Fibroblast of pulmonary artery (primary cell): Measurements from ENCODE around the gene DEPDC7.
"Not testable (repeated sequence)": the region's sequence is repeated elsewhere in the genome, so short reads cannot be mapped to it uniquely, and the experiment has no call there.

Experiments
- DNase-seq: peaks from one replicate; pipeline ENCODE4 v3.0.0-alpha.2; 2010; ENCODE audit warnings: low read depth
- H3K4me3 ChIP-seq: replicated peaks from 2 replicates; pipeline ENCODE4 v1.5.1; 2011; ENCODE audit warnings: low read depth, mild to moderate bottlenecking, control low read depth, low read length, moderate library complexity
- CTCF ChIP-seq: IDR thresholded peaks from 2 replicates; pipeline ENCODE4 v1.5.1; 2011; ENCODE audit warnings: mild to moderate bottlenecking, control low read depth, low read length, inconsistent platforms; ENCODE audit errors: missing control alignments

DEPDC7 gene

DNA sequence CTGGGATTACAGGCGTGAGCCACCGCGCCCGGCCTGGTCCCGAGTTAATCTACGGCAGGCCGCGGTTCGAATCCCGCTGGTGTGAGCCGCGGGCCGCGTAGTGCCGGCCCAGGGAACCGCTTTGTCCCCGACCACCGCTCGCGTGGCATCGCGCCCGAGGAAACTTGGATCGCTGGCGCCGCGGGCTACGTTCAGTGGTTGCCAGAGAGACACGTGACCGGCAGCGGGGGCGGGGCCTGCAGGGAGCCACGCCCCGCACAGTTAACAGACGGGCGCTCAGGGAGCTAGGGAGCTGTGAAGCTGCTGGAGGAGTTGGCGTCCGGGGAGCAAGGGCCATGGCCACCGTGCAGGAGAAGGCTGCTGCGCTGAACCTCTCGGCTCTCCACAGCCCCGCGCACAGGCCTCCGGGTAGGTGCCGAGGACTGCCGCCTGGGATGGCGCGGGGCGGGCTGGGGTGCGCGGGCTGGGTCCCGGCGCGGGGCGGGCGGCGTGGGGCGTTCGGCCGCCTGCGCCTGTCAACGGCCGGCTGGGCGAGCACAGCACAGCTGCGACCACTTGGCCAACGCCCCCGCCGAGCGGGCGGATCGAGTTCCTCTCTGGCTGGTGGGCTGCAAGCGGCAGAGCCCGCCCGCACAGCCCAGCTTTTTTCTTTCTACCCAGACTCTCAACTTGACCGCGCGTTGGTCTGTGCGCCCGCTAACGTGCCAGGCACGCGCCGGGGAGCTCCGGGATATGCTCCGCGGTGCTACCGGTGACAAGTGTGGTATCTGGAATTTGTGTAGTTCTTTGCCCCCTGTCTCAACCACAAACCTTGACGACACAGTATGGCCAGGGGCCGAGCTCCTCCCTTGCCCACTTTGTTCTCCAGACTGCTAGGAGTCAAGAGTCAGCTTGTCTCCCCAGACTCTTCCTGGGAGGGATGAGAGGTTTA is at the start of gene DEPDC7:
Gene DEPDC7 (plus strand): TSS at position 258 of the 931 bp plus-strand sequence. CDS start 78 bp downstream, at position 336.
- peak within 1 kb of the TSS; percentile 61 for H3K4me3 ChIP-seq
- TF ChIP-seq CTCF, result no peak
- peak; percentile 88 for DNase-seq

DNA sequence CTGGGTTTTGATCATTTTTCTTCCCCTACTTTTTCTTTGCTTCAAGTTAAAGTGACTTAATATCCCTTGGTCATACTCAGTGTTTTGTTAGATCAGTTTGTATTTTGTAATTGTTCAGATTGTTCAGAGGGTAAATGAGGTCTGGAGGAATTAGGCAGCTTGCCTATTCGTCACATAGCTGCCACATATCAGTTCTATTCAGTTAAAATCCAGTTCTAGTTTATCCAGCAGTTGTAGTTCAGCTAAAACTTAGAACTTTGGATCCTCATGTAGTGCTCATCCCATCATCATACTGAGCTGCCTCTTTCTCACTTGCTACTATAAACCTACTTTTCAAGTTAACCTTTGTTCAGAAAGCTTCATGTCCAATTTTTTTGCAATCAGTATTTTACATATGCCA is 47.1 kb upstream of the DEPDC7 start:
- TF ChIP-seq CTCF, result no peak
- no peak overlapping the region for H3K4me3 ChIP-seq
- no peak for DNase-seq

GRCh38 chr11:32972233-32972632 is 43.4 kb upstream of the DEPDC7 start:
- not testable (repeated sequence) for DNase-seq, H3K4me3 ChIP-seq

GRCh38 chr11:32972781-32973180 is 42.9 kb upstream of the DEPDC7 start:
- H3K4me3 ChIP-seq, result no peak overlapping the region
- no peak for DNase-seq
- no peak for TF ChIP-seq CTCF

- TF ChIP-seq CTCF, result no peak
- no peak for DNase-seq
- H3K4me3 ChIP-seq, result no peak overlapping the region
These were observed 33.1 kb upstream of the DEPDC7 start for GRCh38 chr11:32982626-32983025.

DNA sequence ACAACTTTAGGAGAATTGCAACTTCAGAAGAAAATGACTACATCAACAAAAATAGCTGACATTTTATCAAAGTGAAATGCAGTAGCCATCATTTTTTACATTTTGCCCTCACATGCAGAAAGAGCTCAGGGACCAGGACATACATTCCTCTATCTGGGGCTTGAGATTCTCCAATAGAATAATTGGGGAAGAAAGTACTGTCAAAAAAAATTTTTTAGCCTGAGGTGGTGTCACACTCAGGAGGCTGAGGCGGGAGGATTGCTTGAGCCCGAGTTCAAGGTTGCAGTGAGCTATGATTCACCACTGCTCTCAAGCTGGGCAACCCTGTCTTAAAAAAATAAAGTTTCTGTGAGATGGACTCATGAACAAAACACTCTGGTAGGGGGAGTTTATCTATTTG is 32.2 kb upstream of the DEPDC7 start:
- H3K4me3 ChIP-seq, result no peak overlapping the region
- no peak for TF ChIP-seq CTCF
- no peak for DNase-seq

DNA sequence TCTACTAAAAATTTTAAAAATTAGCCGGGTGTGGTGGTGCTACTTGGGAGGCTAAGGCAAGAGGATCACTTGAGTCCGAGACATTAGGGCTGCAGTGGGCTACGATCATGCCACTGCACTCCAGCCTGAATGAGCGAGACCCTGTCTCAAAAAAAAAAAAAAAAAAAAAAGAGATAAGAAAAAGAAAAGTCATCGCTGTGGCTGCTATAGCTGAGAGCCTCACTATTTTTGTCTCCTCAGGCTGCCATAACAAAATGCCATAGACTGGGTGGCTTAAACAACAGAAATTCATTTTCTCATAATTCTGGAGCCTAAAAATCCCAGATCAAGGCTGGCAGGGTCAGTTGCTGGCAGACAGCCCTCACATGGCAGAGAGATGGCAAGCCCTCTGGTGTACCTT is 30.1 kb upstream of the DEPDC7 start:
- DNase-seq, result no peak
- H3K4me3 ChIP-seq, result no peak overlapping the region
- TF ChIP-seq CTCF, result no peak
